ENCODE measurements around the gene CLK2.

DNA sequence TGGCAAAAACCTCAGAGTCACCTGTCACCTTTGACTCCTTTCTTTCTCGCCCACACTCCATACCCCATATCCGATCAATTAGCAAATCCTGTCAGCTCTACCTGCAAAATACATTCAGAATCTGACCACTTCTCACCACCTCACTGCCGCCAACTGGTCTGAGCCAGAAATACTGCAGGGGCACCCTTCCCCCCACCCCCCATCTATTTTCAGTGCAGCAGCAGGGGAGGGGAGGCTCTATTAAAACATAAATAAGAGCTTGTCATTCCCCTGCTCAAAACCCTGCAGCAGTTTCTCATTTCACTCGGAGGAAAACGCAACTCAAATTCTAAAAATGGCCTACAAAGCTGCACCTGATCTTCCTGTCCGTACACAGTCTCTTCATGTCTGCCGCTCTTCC lies 24.1 kb upstream of the CLK2 start:
- TF ChIP-seq, protein P1, sequence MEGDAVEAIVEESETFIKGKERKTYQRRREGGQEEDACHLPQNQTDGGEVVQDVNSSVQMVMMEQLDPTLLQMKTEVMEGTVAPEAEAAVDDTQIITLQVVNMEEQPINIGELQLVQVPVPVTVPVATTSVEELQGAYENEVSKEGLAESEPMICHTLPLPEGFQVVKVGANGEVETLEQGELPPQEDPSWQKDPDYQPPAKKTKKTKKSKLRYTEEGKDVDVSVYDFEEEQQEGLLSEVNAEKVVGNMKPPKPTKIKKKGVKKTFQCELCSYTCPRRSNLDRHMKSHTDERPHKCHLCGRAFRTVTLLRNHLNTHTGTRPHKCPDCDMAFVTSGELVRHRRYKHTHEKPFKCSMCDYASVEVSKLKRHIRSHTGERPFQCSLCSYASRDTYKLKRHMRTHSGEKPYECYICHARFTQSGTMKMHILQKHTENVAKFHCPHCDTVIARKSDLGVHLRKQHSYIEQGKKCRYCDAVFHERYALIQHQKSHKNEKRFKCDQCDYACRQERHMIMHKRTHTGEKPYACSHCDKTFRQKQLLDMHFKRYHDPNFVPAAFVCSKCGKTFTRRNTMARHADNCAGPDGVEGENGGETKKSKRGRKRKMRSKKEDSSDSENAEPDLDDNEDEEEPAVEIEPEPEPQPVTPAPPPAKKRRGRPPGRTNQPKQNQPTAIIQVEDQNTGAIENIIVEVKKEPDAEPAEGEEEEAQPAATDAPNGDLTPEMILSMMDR (IDR thresholded peaks at IDR 0.05 in 8 of 11, conservative IDR thresholded peaks at IDR 0.05 in 3 of 11), result no peak
- no peak for TF ChIP-seq POLR2A (IDR thresholded peaks at IDR 0.05)
